K562 (cell line): ENCODE measurements around the gene GMDS.

Experiments
- BRF1 ChIP-seq: IDR thresholded peaks from 3 replicates; pipeline ENCODE4 v1.6.1; 2011; ENCODE audit warnings: borderline replicate concordance, mild to moderate bottlenecking; ENCODE audit not compliant: insufficient read length; ENCODE audit errors: extremely low read depth
- EZH2 ChIP-seq: IDR thresholded peaks from 2 replicates; pipeline ENCODE4 v1.6.1; 2012; ENCODE audit warnings: low read depth, mild to moderate bottlenecking, inconsistent platforms, low read length, borderline replicate concordance
- FOXP1 ChIP-seq: sonication (generic); formaldehyde crosslinking; IDR thresholded peaks from 2 replicates; pipeline ENCODE4 v1.8.0; 2022; ENCODE audit warnings: mild to moderate bottlenecking, missing genetic modification reagents
- JUN ChIP-seq, 2 experiments: sonication (generic) in 1 of 2; formaldehyde crosslinking in 1 of 2; IDR thresholded peaks; 2 replicates each; pipeline versions ENCODE4 v1.6.1 to v1.8.0; 2012 to 2022; ENCODE audit warnings: borderline replicate concordance in 2 of 2, mild to moderate bottlenecking in 2 of 2, improper control_type of control experiment in 1 of 2, low read depth in 1 of 2, low read length in 1 of 2, missing genetic modification reagents in 1 of 2
- JUND ChIP-seq, 2 experiments: IDR thresholded peaks; 2 replicates in 1 of 2; 3 replicates in 1 of 2; pipeline ENCODE4 v1.6.1; 2011; ENCODE audit warnings: borderline replicate concordance in 2 of 2, low read depth in 2 of 2, low read length in 2 of 2, improper control_type of control experiment in 1 of 2, missing biosample characterization in 1 of 2, missing genetic modification characterization in 1 of 2, missing genetic modification reagents in 1 of 2
- MAFK ChIP-seq: IDR thresholded peaks from 2 replicates; pipeline ENCODE4 v1.6.1; 2011; ENCODE audit warnings: low read length, improper control_type of control experiment
- SAP30 ChIP-seq: fragments of 200-600 bp; sonication (generic); IDR thresholded peaks from 2 replicates; pipeline ENCODE4 v1.6.1; 2012; ENCODE audit warnings: borderline replicate concordance, low read depth, mild to moderate bottlenecking, moderate library complexity, low read length, control low read depth, inconsistent platforms; ENCODE audit not compliant: insufficient read depth, poor library complexity, severe bottlenecking
- SIN3A ChIP-seq, 2 experiments: fragments of 150-350 bp in 1 of 2; IDR thresholded peaks; 2 replicates each; pipeline ENCODE4 v1.6.1; 2011 to 2016; ENCODE audit warnings: borderline replicate concordance in 2 of 2, low read depth in 2 of 2, low read length in 2 of 2, mild to moderate bottlenecking in 2 of 2, moderate library complexity in 2 of 2; ENCODE audit not compliant: control insufficient read depth in 1 of 2
- TCF7L2 ChIP-seq: fragments of 150-350 bp; IDR thresholded peaks from 2 replicates; pipeline ENCODE4 v1.6.1; 2016; ENCODE audit warnings: low read depth, mild to moderate bottlenecking, low read length, moderate library complexity
- TRIM24 ChIP-seq, 2 experiments: fragments of 450-650 bp; IDR thresholded peaks; 2 replicates each; pipeline ENCODE4 v1.6.1; 2016
- YY1 ChIP-seq, 3 experiments: IDR thresholded peaks; 2 replicates each; pipeline ENCODE4 v1.6.1; 2011; ENCODE audit warnings: low read length in 2 of 3, mild to moderate bottlenecking in 2 of 3, moderate library complexity in 2 of 3, borderline replicate concordance in 1 of 3, control low read depth in 1 of 3, low read depth in 1 of 3; ENCODE audit not compliant: insufficient read depth in 3 of 3, insufficient replicate concordance in 2 of 3, control insufficient read depth in 1 of 3, insufficient read length in 1 of 3; ENCODE audit errors: extremely low read depth in 1 of 3
- TF ChIP-seq, protein P1 (sequence below), 3 experiments: IDR thresholded peaks in 2 of 3; conservative IDR thresholded peaks in 1 of 3; 2 replicates each; pipeline ENCODE4 v1.5.1; 2011 to 2012; ENCODE audit warnings: low read length in 3 of 3, mild to moderate bottlenecking in 3 of 3, control low read depth in 2 of 3, improper control_type of control experiment in 1 of 3, inconsistent platforms in 1 of 3, low read depth in 1 of 3, mixed read lengths in 1 of 3, moderate library complexity in 1 of 3; ENCODE audit not compliant: insufficient read depth in 2 of 3

DNA sequence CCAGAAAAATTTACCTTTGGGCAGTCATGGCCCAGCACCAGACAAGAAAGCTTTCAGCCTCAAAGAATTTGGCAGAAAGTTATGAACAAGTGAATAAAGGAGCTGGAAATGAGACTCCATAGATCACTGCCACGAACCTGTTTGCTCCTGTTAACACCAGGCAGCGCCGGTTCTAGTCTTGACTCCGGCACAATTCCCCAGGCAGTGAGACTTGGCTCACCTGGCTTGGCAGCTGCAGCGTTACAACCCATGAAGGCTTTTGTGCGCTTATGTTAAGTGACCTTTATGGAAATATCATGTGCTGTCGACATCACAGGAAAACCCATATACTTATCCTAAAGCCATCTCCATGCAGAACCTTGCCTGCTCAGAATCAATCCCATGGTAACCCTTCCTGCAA is 657.9 kb downstream of the GMDS start:
- TF ChIP-seq EZH2 (no peak), JUN (IDR thresholded peaks at IDR 0.05; ENCODE audit: borderline replicate concordance, low read depth, low read length) (no peak), JUN (CRISPR knock-in tag; IDR thresholded peaks at IDR 0.05; ENCODE audit: borderline replicate concordance) (no peak), TCF7L2 (no peak), MAFK (no peak), SIN3A (IDR thresholded peaks at IDR 0.05; ENCODE audit: borderline replicate concordance in 2 of 2, control insufficient read depth in 1 of 2, low read depth in 2 of 2, low read length in 2 of 2) (no peak), YY1 (IDR thresholded peaks at IDR 0.05; ENCODE audit: borderline replicate concordance in 1 of 3, control insufficient read depth in 1 of 3, extremely low read depth in 1 of 3, insufficient read depth in 3 of 3, insufficient read length in 1 of 3, insufficient replicate concordance in 2 of 3, low read depth in 1 of 3, low read length in 2 of 3) (no peak), FOXP1 (CRISPR knock-in tag) (no peak), TRIM24 (IDR thresholded peaks at IDR 0.05) (no peak), JUND (IDR thresholded peaks at IDR 0.05; ENCODE audit: borderline replicate concordance, low read depth, low read length) (no peak), JUND (tag; IDR thresholded peaks at IDR 0.05; ENCODE audit: borderline replicate concordance, low read depth, low read length) (no peak), BRF1 (no peak), SAP30 (no peak)
- TF ChIP-seq, protein P1, sequence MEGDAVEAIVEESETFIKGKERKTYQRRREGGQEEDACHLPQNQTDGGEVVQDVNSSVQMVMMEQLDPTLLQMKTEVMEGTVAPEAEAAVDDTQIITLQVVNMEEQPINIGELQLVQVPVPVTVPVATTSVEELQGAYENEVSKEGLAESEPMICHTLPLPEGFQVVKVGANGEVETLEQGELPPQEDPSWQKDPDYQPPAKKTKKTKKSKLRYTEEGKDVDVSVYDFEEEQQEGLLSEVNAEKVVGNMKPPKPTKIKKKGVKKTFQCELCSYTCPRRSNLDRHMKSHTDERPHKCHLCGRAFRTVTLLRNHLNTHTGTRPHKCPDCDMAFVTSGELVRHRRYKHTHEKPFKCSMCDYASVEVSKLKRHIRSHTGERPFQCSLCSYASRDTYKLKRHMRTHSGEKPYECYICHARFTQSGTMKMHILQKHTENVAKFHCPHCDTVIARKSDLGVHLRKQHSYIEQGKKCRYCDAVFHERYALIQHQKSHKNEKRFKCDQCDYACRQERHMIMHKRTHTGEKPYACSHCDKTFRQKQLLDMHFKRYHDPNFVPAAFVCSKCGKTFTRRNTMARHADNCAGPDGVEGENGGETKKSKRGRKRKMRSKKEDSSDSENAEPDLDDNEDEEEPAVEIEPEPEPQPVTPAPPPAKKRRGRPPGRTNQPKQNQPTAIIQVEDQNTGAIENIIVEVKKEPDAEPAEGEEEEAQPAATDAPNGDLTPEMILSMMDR (IDR thresholded peaks at IDR 0.05 in 2 of 3, conservative IDR thresholded peaks at IDR 0.05 in 1 of 3; ENCODE audit: insufficient read depth in 2 of 3, low read depth in 1 of 3, low read length in 3 of 3), result no peak
